Measurements from ENCODE around the gene PPFIA4.

The PPFIA4 gene

DNA sequence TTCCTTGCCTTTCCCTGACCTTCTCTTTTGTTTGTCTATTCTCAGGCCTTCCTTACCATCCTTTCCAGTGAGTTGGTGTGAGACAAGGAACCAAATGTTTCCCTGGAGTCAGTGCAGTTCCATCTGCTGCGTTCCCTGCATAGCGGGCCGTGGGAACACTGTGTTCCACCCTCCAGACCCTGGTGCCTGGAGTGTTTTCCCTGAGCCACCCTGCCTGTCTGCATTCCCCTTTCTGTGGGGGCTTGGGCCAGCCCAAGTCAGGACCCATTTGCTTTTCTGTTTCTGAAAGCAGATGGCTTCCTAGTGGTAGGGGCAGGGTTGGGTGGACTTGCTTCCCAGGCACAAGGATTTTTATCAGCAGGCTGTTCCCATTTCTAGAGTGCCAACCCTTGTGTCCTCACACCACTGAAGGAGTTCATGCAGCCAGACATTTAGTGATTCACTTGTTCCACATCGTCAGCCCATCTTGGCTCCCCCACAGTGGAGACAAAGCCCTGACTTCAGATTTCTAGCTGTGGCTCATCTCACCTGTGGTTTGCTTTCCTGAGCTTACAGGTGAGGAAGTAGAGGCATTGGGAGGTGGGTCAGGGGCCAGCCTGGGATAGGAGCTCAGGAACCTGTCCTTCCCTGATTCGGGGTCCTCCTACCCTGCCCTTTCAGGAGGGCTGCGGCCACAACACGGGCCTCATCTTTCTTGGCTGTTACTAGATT is 73.7 kb downstream of the PPFIA4 start:
- no peak for DNase-seq (ENCODE audit: low read depth)

DNA sequence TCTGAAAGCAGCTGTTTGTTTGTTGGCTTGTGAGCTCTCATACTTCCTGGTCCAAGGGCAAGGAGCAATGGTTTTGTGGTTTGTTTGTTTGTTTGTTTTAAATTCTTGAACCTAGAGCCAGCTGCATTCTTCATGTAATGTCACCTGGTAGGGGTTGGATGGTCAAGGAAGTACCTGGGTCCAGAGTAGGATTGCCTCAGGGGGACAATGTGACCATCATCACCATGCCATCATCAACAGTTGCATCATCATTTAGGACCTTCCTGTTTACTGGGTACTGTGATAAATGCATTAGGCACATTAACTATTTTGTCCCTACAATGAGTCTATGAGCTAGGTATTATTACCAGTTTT is 74.2 kb downstream of the PPFIA4 start:
- DNase-seq (ENCODE audit: low read depth) = no peak

DNA sequence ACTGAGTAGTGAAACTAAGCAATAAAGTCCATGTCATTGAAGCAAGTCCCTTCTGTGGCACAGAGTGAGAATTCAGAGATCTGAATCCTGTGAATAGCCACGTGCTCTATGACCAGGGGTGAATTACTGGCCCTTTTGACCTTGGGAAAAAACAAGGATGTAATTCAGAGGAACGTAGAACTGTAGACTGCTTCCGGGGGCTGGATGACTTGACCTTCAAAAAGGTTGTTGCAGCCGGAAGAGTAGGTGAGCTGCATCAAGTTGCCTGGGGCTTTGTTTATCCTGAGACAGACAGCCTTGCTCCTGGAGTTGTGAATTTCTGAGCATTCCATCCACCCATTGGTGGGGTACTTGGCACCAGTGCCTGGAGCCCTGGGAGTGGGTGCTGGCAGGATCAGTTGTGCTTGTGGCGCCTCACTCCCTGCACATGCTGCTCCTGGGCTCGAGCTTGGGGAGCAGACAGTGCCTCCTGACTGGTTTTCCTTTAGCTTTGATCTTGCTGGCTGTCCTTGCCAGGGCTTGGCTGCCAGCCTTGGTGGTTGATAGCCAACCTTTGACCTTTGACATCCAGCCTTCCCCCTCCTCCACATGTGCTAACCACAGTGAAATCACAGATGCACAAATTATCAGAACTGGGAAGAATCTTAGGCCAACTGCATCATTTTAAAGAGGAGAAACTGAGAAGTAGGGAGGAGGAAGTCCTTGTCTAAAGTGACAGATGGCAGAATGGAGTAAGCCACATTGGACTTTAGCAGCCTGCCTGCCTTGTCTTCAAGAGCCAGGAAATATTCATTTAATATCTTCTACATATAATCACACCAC is 75.7 kb downstream of the PPFIA4 start:
- DNase-seq (ENCODE audit: low read depth) = no peak

DNA sequence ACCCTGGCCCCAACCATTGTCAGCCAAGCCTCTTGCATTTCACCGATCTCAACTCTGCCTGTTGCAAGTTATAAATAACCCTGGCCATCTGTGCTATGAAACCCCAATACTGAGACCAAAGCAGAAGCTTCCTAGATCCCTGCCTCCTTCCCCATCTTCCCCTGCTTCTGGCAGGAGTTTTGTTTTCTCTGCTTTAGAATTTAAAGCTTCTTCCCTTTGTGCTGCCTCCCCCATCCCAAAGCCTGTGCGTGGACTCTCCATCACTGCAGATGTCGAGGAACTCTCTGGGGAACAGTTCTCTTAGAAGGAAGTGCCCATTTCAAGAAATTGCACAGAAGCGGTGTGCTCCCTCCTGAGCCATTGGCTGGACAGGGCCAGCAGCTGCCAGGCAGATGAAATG is 76.9 kb downstream of the PPFIA4 start:
- DNase-seq (ENCODE audit: low read depth) = no peak

DNA sequence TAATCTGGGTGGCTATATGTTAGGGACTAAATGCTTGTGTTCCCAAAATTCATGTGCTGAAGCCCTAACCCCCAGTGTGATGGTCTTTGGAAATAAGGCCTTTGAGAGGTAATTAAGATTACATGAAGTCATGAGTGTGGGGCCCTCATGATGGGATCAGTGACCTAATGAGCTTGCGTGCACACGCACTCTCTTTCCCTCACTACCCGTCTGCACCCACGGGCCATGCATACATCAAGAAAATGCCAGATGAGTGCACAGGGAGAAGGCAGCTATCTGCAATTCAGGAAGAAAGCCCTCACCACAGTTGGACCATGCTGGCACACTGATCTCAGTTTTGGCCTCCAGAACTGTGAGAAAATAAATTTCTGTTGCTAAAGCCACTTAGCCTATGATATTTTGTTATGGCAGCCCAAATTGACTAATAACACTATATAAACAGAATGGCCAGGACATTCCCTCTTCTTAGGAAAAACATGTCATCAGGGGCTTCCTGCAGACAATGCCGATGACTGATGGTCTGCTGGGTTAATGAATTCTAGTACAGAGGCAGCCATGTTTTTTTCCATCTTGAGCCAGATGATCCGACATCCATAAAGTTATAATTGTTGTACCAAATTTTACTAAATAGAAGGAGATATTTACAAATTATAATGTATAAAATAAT is 77.7 kb downstream of the PPFIA4 start:
- no peak for DNase-seq (ENCODE audit: low read depth)

DNA sequence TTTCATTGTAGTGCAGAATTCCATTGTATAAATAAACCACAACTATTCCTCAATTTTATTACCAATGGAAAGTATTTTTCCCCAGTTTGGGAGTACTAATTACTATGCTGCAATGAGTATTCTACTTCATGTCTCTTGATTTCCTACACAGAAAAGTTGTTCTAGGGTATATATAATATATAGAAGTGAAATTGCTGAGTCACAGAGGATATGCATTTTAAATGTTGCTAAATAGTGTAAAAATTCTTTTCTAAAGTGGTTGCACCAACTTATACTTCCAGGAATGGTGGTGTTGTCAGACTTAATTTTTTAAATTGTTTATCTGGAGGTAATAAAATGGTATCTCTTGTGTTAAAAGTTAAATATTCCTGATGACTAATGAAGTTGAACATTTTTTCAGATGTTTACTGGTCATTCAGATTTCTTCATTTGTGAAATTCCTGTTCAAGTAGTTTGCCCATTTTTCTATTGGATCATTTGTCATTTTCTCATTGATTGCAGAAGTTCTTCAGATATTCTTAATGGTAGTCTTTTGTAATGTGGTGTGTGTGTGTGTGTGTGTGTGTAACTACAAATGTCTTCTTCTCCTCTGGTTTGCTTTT is 78.6 kb downstream of the PPFIA4 start:
- DNase-seq (ENCODE audit: low read depth) = no peak

DNA sequence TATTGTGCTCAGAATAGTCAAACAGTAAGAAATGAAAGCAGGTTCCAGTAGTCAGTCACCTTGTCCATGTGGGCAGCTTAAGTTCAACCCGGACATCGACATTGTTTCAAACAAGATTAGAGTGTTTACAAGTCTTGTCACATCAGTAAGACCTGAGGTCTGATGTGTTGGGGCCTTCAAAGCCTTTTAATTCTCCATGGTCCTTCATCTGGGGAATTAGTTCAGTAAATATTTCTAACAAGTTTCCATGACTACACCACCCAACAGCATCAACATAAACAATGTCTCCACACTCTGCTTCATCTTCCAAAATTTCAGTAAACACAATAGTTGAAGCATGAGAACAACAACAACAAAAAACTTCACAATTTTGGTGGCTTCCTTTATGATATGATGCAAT is 86.2 kb downstream of the PPFIA4 start:
- DNase-seq (ENCODE audit: low read depth) = no peak

DNA sequence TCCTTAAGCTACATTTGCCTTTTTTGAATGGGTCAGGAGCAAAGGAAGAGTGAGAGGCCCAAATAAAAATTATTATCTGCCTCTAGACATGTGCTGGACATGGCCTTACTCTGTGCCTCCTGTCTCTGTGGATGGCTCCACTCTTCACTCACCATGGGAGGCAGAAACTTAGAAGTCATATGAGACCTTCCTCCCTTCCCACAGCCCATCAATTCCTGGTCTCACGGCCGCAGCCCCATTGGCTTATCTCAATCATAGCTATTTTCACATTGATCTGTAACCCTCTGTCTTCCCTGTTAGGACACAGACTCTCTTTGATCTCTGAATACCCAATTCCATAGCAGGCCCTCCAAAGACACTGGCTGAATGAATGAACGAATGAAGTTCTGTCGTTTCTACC is 87.0 kb downstream of the PPFIA4 start:
- no peak for DNase-seq (ENCODE audit: low read depth)

DNA sequence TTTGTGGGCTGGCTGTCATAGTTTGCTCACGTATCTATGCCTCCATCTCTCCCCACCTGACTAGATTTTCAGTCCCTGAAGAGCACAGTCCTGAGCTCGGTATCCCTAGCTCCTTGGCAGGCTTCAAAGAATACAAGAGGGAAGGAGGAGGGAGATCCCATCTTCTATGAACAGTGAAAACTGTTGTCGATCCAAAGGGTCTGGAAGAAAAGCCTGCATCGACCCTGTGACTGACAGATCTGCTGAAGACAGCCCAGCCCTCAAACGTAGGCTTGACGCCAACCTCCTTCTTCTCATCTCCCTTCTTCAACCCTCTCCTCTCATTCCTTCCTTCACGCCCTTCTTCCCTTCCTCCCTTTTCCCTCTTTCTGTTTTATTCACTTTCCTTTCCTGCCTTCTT is 87.9 kb downstream of the PPFIA4 start:
- DNase-seq (ENCODE audit: low read depth) = no peak

DNA sequence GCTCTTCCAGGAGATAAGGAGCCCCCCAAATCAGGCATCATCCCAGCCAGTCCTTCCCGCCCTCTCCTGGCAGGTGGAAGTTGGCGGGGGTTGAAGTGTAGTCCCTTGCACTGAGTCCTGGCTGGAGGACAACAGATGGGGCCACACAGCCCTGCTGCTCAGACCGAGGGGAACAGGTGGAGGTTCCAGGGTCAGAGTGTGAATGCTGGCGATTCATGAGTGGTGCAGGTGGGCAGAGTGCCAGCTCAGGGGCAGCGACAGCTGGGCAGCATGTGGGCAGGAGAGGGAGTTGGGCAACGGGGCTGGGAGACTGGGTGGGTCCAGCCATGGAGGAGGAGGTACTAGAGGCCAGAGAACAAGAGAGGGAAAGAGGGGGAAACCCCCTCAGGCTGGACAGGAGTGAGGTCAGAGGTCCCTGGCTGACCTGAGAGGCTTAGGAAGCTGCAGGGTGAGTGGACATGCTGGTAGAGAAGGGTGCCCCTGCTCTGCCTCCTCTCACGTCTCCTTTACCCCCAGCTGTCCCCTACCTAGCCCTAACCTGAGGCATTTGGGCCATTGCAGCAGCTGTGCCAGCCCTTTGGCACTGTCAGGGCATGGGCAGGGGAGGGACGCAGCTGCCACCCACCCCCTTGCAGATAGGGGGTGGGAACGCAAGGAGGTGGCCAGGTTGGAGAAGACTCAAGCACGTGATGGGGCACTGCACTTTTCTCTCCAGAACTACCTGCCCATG is 90.0 kb downstream of the PPFIA4 start:
- DNase-seq (ENCODE audit: low read depth) = no peak

DNA sequence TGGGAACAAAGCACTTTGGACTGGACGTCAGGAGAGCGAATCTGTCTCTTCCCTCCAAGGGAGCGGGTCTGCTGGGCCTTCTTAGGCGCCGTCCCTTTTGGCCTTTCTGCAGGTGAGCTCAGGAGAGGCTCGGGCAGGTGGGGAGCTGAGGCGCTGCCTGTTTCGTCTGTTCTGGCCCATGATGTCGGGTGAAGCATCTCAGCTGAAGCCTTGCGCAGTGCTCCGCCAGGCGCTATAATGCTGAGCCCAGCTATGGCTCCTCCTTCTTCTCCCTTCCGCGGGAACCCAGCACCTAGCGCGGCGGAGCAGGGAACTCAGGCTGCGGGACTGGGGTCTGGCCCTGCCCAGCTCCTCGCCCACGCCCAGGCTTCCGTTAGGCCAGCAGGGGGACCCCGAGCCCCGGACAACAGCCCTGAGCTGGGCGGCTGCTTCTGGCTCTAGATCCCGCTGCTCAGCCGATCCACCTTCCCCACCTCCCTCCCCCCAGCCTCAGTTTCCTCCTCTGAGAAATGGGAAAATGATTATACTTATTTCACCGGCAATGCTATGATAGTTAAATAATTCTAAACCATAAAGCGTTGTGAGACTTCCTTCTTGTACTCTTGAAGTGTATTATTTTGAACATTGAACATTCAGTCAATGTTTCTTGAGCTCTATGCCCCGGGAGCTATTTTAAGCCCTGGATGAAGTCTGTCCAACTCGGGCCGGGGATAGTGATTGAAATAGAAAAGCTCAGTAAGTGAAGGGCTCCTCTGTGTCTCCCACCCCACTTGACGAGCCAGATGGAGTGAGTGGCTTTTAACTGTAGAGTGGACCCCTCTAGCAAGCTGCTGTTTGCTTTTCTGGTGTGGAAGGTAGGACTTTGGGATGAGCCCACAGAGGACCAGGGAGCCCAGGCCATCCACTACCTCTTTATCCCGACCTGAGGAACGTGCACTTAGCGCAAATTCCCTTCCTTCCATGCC is 91.6 kb downstream of the PPFIA4 start:
- DNase-seq (ENCODE audit: low read depth) = no peak

DNA sequence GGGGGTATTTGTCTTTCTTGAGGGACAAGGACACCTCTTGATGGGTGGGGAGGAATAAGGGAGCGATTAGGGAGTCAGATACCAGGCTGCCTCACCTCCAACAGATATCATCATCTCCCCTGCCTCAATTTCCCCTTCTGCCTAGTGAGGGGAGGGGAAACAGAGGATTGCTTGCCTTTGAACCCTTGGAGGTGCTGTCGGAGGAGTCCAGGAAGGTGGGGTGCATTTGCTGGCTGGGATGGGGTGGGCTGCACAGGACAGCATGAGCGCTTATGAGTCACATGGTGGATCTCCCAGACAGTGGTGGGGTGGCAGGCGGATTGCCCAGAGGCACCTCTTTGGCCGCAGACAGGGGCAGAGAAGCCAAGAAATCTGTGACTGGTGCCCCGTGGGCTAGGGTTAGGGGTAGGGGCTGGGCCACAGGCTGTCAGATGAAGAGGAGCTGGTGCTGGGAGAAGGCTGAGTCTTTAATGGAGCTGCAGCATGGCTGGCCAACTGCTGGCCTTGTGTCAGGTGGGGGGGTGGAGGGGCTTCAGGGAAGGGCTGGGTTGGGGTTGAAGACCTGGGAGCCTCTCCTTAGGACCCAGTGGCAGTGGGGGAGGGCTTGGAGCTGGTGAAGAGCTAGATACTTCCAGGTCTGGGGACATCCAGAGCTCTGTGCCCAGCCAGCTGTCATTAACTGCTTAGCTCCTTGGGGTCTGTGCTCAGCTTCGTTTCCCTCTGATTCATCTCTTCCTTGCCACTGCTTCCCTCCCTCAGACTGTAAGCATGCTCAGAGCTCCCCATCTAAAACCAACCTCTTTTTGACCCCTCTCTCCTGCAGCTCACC is 94.2 kb downstream of the PPFIA4 start:
- DNase-seq (ENCODE audit: low read depth) = no peak

DNA sequence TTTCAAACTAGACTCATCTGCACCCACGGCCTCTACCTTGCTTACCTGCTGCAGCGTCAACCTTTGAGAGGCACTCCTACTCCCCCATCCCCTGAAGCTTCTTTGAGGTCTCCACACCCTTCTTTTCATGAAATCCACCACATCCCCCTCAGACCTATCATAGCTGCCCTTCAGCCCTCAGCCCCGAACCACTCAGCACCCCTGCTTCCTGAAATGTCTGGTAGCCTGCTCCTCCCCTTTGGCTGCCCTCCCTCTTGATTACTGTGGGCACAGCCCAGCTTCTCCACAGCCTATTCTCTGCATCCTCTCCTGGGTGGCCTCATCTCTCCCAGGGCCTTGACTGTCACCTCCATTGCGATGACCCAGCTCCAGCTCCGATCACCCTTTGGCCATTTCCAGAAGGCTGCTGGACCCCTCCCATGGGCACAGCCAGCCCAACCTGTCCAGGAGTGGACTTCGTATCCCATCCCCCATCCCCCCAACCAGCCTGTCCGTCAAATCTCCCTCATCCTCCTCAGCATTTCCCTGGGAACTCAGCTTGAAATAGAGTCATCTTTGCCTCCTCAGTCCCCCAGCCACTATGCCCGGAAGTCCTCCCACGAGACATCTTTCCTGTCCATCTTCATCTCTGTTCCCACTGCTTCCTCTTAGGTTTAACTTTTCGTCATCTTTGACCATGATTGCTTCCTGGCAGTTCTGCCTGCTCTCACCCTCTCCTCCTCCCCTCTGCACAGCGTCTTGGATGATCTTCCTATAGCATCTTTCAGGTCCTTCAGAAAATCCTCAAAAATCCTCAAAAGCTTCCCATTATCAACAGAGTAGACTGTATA is 95.1 kb downstream of the PPFIA4 start:
- no peak for DNase-seq (ENCODE audit: low read depth)

DNA sequence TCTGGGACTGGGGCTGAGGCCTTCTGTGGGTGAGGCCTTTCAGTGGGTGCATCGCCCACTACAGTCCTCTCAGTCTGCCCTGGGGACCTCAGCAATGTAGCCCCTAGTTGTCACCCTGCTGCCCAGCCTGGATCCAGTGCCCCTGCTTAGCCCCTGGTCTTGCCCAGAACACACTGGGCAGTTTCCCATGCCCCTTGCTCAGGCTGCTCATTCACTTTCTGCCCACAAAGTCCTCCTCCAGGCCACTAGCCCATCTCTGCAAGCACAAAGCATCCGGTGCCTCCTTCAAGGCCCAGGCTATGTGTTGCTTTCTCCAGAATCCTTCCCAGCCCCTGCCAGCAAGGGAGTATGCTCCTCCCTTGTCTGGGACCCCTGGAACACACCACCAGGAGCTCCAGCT is 95.9 kb downstream of the PPFIA4 start:
- no peak for DNase-seq (ENCODE audit: low read depth)

DNA sequence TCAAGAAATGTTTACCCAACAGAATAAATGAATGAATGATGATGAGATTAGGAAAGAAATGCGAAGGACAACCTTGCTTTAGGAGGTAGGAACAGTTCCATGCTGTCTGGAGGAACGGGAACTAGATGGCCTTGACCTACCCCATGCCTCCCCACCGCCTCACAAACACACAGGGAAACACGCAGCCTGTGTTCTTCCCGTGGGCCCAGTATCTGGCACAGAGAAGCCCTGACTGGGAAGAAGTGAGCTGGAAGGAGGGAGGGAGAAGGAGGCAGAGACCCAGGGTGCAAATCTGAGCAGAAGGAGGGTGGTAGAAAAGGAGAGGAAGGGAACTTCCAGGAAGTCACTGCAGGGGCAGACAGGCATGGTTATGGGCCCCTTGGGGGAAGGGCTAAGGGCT is 97.7 kb downstream of the PPFIA4 start:
- DNase-seq (ENCODE audit: low read depth) = no peak

DNA sequence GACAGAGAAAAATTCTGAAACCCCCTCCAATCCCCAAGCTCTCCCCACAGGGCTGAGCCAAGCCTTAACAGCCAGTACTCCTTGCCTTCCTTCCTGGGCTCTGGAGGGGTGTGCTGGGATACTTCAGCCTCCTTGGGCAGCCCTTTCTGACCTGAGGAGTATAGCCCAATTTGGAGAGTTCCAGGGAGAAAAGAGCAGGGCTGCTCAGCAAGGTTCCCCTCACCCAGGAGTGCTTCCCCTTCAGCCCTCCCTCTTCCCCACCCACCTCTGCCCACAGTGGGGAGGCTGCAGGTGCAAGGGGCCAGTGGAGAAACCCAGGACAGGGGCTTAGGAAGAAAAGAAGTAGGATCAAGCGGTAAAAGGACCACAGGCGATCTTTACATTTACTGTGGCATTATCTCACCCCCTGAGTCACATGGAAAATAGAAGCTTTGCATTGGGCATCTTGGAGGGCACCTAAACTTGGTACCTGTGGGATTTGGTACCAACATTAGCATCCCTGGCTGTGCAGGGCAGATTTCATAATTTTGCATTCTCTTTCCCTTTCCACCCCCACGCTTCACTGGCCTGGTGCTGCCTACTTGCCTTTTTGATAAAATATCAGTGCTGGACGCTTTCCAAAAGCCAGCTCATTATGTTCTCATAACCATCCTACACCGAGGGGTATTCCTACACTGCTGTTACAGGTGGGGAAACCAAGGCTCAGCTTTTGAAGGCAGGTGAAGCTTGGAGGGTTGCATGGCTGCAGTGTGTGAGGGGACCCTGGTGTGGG is 98.4 kb downstream of the PPFIA4 start:
- DNase-seq (ENCODE audit: low read depth) = no peak

DNA sequence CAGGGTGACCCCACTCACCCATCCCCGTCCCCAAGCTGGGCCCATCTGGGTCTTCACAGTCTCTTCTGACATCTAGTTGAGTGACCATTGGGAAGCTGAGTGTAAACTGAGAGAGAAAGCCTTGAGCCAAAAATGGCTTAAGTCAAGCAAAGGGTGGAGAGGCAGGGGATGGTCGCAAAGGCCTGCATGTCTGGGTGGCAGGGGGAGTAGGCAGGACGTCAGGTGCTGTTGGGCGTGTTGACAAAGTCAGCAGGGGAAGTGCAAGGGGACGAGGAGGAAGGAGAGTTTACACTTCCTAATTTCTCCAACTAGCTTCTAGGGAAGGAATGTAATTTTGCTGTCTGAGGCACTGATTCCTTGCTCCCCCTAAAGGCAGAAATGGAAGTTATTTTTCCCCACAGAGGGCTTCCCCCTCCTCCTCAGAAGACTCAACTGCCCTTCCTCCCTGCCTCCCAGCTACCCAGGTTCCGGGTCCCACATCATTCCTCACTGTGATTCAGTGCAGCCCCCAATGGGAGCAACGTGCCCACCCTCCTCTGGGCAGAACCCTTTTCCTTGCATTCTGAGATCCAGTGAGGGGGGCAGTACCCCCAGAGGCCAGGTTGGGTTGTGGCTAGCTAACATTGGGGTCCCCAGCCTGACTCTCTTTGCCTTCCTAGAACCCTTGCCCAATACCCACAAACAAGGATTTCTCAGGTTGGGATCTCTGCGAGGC is 100.0 kb downstream of the PPFIA4 start:
- no peak for DNase-seq (ENCODE audit: low read depth)
